PC-9 (cell line): ENCODE measurements around the gene UNC5B. TPM values are rescaled to one million over a fixed set of nuclear protein-coding genes. Genes with fewer than 3 reads are reported as not detected.

Source experiments
- BruUV-seq: library from RNA; stranded (reverse); fragments of 400-500 nt; replicated peaks from 2 replicates; lab custom pipeline; 2021; lab: Mats Ljungman, UMichigan
- CTCF ChIA-PET: fragments of 300-600 bp; sonication (Branson Sonifier 250); formaldehyde crosslinking; loops from one replicate; lab custom pipeline; 2022; ENCODE audit warnings: antibody characterized with exemption; lab: Charles Lee
- POLR2A ChIA-PET: fragments of 300-600 bp; sonication (Branson Sonifier 250); formaldehyde crosslinking; loops from one replicate; lab custom pipeline; 2022; ENCODE audit warnings: antibody characterized with exemption; ENCODE audit not compliant: unreplicated experiment; lab: Charles Lee
- DNase-seq, 2 experiments: peaks; one replicate each; pipeline versions ENCODE4 v3.0.0 to v3.0.0-alpha.2; 2015 to 2022; ENCODE audit warnings: mixed read lengths in 1 of 2
- H2AFZ ChIP-seq: fragments of 200-600 bp; sonication (generic); 2 replicates; pipeline ENCODE4 v1.8.1; 2017; ENCODE audit warnings: antibody characterized with exemption
- H3F3A ChIP-seq: fragments of 200-600 bp; sonication (generic); 2 replicates; pipeline ENCODE4 v1.8.1; 2017; ENCODE audit warnings: antibody characterized with exemption, mild to moderate bottlenecking, low read depth; ENCODE audit not compliant: insufficient read depth
- H3K27ac ChIP-seq: fragments of 200-600 bp; sonication (generic); 2 replicates; pipeline ENCODE4 v1.6.1; 2016; ENCODE audit warnings: mixed run types
- H3K27me3 ChIP-seq: fragments of 200-600 bp; sonication (generic); 2 replicates; pipeline ENCODE4 v1.6.1; 2016; ENCODE audit warnings: low read depth, mixed run types; ENCODE audit not compliant: insufficient read depth
- H3K36me3 ChIP-seq: fragments of 200-600 bp; sonication (generic); 2 replicates; pipeline ENCODE4 v1.6.1; 2016; ENCODE audit warnings: low read depth, mixed run types
- H3K4me1 ChIP-seq: fragments of 200-600 bp; sonication (generic); replicated peaks from 2 replicates; pipeline ENCODE4 v1.6.1; 2016; ENCODE audit warnings: mixed run types; ENCODE audit not compliant: insufficient read depth
- H3K4me2 ChIP-seq: fragments of 200-600 bp; sonication (generic); 2 replicates; pipeline ENCODE4 v1.6.1; 2017; ENCODE audit warnings: mixed run types
- H3K4me3 ChIP-seq: fragments of 200-600 bp; sonication (generic); 2 replicates; pipeline ENCODE4 v1.6.1; 2016; ENCODE audit warnings: mixed run types
- H3K79me2 ChIP-seq: fragments of 200-600 bp; sonication (generic); 2 replicates; pipeline ENCODE4 v1.6.1; 2017; ENCODE audit warnings: low read depth, mixed run types
- H3K9me2 ChIP-seq: fragments of 200-600 bp; sonication (generic); 2 replicates; pipeline ENCODE4 v1.8.1; 2017; ENCODE audit warnings: mild to moderate bottlenecking; ENCODE audit not compliant: insufficient read depth
- H3K9me3 ChIP-seq: fragments of 200-600 bp; sonication (generic); 2 replicates; pipeline ENCODE4 v1.8.1; 2016; ENCODE audit warnings: low read depth; ENCODE audit not compliant: insufficient read depth
- H4K20me1 ChIP-seq: fragments of 200-600 bp; sonication (generic); 2 replicates; pipeline ENCODE4 v1.8.1; 2017; ENCODE audit not compliant: insufficient read depth
- EZH2 ChIP-seq: fragments of 200-600 bp; sonication (generic); IDR thresholded peaks from 2 replicates; pipeline ENCODE4 v1.8.0; 2017; ENCODE audit warnings: antibody characterized with exemption, low read depth
- intact Hi-C: fragments of 100-400 bp; cut with micrococcal nuclease; formaldehyde crosslinking; loops from one replicate; pipeline ENCODE4 v1.10.0; 2022; ENCODE audit not compliant: unreplicated experiment
- total RNA-seq: library from RNA; stranded (reverse); gene quantifications from 2 replicates; pipeline ENCODE4 v1.2.3, GENCODE V29; 2021
- TF ChIP-seq, protein P1 (sequence below): fragments of 200-600 bp; sonication (generic); conservative IDR thresholded peaks from 2 replicates; pipeline ENCODE4 v1.6.1; 2017; ENCODE audit warnings: mixed run types, antibody characterized with exemption, mild to moderate bottlenecking, moderate library complexity

Gene UNC5B
- total RNA-seq, 1 experiment from 2014 or later: 1.7 TPM

DNA sequence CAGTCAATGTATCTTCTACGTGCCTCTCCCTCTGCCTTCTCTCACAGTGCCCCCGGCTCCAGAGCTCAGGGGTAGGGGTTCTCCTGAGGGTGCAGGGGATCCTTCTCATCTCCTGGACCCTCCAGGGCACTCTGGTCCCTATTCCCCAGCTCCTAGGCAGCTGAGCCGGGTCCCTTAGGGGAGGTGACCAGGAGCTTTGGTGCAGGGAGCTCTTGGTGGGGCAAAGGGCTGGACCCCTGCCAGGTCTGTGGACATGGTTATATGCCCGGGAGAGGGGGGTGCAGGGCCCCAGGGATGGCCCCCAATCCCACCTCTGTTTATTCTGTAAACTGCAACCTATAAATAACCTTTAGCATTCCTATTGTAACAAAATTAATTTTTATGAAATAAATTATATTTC lies 90.1 kb downstream of the UNC5B start:
- ChIA-PET CTCF (interaction anchor here (0.5 kb wide), 1 partner anchor 913 kb away, joined by 3 read pairs; no protein-coding TSS in a partner anchor), POLR2A (no interaction called here)
- H3K36me3 ChIP-seq: no peaks in the 10 kb centered on the region
- no peaks in the 10 kb centered on the region for H4K20me1 ChIP-seq
- intact Hi-C loops: no loop called here
- H3K9me3 ChIP-seq: no peaks in the 10 kb centered on the region
- no peak for DNase-seq
- no peak overlapping the region for H2AFZ ChIP-seq
- H3K27me3 ChIP-seq: no peaks in the 10 kb centered on the region
- no peaks in the 10 kb centered on the region for H3K9me2 ChIP-seq
- H3K79me2 ChIP-seq: no peaks in the 10 kb centered on the region
- H3K4me1 ChIP-seq: peaks cover 10% of the 10 kb centered on the region
- TF ChIP-seq EZH2: no peak
- TF ChIP-seq, protein P1, sequence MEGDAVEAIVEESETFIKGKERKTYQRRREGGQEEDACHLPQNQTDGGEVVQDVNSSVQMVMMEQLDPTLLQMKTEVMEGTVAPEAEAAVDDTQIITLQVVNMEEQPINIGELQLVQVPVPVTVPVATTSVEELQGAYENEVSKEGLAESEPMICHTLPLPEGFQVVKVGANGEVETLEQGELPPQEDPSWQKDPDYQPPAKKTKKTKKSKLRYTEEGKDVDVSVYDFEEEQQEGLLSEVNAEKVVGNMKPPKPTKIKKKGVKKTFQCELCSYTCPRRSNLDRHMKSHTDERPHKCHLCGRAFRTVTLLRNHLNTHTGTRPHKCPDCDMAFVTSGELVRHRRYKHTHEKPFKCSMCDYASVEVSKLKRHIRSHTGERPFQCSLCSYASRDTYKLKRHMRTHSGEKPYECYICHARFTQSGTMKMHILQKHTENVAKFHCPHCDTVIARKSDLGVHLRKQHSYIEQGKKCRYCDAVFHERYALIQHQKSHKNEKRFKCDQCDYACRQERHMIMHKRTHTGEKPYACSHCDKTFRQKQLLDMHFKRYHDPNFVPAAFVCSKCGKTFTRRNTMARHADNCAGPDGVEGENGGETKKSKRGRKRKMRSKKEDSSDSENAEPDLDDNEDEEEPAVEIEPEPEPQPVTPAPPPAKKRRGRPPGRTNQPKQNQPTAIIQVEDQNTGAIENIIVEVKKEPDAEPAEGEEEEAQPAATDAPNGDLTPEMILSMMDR: no peak
- H3K4me2 ChIP-seq: no peak overlapping the region
- no peak overlapping the region for H3K27ac ChIP-seq
- H3F3A ChIP-seq: no peaks in the 10 kb centered on the region
- no peak overlapping the region for H3K4me3 ChIP-seq
- BruUV-seq: no TSS peak

DNA sequence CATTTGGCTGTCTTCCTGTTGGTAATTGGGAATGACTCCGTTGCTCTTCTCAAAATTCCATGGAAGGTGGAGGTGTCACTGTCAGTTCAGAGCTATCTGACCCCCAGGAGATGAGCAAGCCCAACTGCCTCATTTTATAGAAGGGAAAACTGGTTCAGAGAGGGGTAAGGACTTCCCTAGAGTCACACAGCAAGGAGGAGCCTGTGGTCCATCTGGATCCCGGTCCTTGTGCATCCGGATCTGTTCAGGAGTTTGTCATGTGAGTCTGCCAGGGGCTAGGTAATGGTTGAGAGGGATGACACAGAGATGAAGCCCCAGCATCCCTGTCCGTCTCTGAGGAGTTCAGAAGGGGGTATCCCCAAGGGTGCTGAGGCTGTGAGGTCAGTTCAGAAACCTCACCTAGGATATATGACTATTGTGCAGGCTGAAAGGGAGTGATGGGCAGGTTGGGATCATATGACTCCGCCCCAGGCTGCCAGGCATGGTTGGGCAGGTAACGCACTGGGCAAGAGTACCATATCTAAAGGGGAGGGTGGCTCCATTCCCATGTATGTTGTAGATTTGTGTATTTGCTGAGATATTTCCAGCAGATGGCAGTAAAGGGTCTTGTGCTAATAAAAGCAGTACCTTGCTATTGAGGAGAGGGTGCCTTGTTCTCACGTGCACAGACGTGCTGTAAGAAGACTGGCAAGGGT lies 90.7 kb downstream of the UNC5B start:
- H3K36me3 ChIP-seq: no peaks in the 10 kb centered on the region
- POLR2A ChIA-PET: no interaction called here
- H2AFZ ChIP-seq: no peak overlapping the region
- peak in 1 of 2 experiments; percentile 67 for DNase-seq
- CTCF ChIA-PET: no interaction called here
- H4K20me1 ChIP-seq: no peaks in the 10 kb centered on the region
- no peaks in the 10 kb centered on the region for H3K9me2 ChIP-seq
- H3K27me3 ChIP-seq: no peaks in the 10 kb centered on the region
- H3K9me3 ChIP-seq: no peaks in the 10 kb centered on the region
- intact Hi-C loops: no loop called here
- H3K4me2 ChIP-seq: no peak overlapping the region
- H3K4me1 ChIP-seq: peaks cover 12% of the 10 kb centered on the region
- no peak overlapping the region for H3K27ac ChIP-seq
- no TSS peak for BruUV-seq
- TF ChIP-seq, protein P1: peak; percentile 76
- no peak for TF ChIP-seq EZH2
- H3F3A ChIP-seq: peaks cover 4% of the 10 kb centered on the region; the same call in 1 of the 2 replicates
- H3K79me2 ChIP-seq: no peaks in the 10 kb centered on the region
- no peak overlapping the region for H3K4me3 ChIP-seq

DNA sequence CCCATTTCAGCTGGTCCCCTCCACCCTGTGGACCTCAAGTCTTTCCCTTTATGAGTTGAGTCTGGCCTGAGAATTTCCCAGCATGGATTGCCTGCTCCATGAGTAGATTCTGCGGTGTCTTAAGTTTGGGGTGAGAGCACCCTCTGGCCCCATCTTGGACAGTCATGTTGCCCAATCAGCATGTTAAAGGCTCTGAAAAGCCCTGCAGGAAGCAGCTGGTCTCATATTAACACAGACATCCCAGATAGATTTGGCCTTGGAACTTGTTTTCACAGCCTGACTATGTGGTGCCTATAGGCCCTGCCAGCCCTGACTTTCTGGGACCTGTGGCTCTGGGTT lies 91.2 kb downstream of the UNC5B start:
- TF ChIP-seq, protein P1: peak; percentile 16; the same call in 1 of the 2 replicates
- no peak for TF ChIP-seq EZH2
- Histone ChIP-seq H3K4me1 (peaks cover 17% of the 10 kb centered on the region), H3K4me3 (no peak overlapping the region), H2AFZ (no peak overlapping the region), H3K27ac (no peak overlapping the region), H3K9me2 (no peaks in the 10 kb centered on the region), H3K4me2 (no peak overlapping the region), H3K79me2 (no peaks in the 10 kb centered on the region), H3K36me3 (no peaks in the 10 kb centered on the region), H3K27me3 (no peaks in the 10 kb centered on the region), H3K9me3 (no peaks in the 10 kb centered on the region), H3F3A (peaks cover 5% of the 10 kb centered on the region; the same call in 1 of the 2 replicates), H4K20me1 (no peaks in the 10 kb centered on the region)
- intact Hi-C loops: no loop called here
- ChIA-PET CTCF (interaction anchor here (0.6 kb wide), 2 partner anchors 60 to 544 kb away, joined by 10 read pairs; no protein-coding TSS in a partner anchor), POLR2A (no interaction called here)
- no peak for DNase-seq
- BruUV-seq: no TSS peak
